Measurements from ENCODE around the gene ADGB. TPM values are rescaled to one million over a fixed set of nuclear protein-coding genes. Genes with fewer than 3 reads are reported as not detected.
A peak's percentile ranks its signal among the peaks of the same experiment; 100 is the strongest.
"Not testable (repeated sequence)": the region's sequence is repeated elsewhere in the genome, so short reads cannot be mapped to it uniquely, and the experiment has no call there.

ADGB gene
- total and polyA plus RNA-seq, 9 of the 15 experiments (the other 6 are each of a cell fraction or from before 2014, with no cell fraction given), result not detected

DNA sequence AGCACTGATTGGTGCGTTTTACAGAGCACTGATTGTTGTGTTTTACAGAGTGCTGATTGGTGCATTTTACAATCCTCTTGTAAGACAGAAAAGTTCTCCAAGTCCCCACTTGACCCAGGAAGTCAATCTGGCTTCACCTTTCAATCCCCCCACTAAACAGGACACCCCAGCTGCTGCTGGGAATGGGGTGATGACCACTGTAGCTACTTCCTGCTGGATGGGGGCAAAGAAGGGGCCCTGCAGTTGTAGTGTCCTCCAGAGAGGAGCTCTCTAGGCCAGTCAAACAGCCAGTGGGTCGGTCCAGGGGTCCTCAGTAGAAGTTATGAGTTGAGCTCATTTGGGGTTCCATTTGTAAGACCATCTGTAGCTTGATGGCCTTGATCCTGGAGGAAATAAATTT, 194.4 kb downstream of the ADGB start:
- 20% methylated on average over 2 of the region's 2 CpGs for WGBS (ENCODE audit: insufficient coverage, low coverage, missing lambda C conversion rate)
- H3K9me3 ChIP-seq (replicated peaks; ENCODE audit: control insufficient read depth, insufficient read depth, low read depth, low read length); H3K4me2 ChIP-seq (ENCODE audit: insufficient read depth, low read length); H3K4me3 ChIP-seq; H3K27ac ChIP-seq (ENCODE audit: extremely low read depth, low read depth, low read length); DNase-seq (ENCODE audit: extremely low read depth in 1 of 4, low spot score in 3 of 4); BruUV-seq (replicated peaks); H3K36me3 ChIP-seq (ENCODE audit: control insufficient read depth, insufficient read depth, low read length); CTCF ChIA-PET (ENCODE audit: low intra/inter-chr PET ratio); H3K4me1 ChIP-seq (replicated peaks in 1 of 2; ENCODE audit: control insufficient read depth in 2 of 2, insufficient read depth in 2 of 2, low read length in 2 of 2); ATAC-seq; H3K9ac ChIP-seq (ENCODE audit: insufficient read depth in 1 of 2, low read depth in 2 of 2, low read length in 2 of 2); FAIRE-seq; intact Hi-C loops (cut with micrococcal nuclease); H3K9me1 ChIP-seq (ENCODE audit: control insufficient read depth, insufficient read depth, low read length); H3K27me3 ChIP-seq (ENCODE audit: control insufficient read depth in 2 of 2, insufficient read depth in 2 of 2, low read length in 2 of 2); H4K20me1 ChIP-seq (replicated peaks; ENCODE audit: control insufficient read depth, insufficient read depth, low read length); POLR2A ChIA-PET; in situ Hi-C loops (cut with MboI); H3K79me2 ChIP-seq (ENCODE audit: control insufficient read depth, insufficient read depth, low read length); H2AFZ ChIP-seq (ENCODE audit: low read depth, low read length): not testable (repeated sequence)
- TF ChIP-seq CBX5 (IDR thresholded peaks at IDR 0.05; ENCODE audit: borderline replicate concordance, low read depth) (peak; percentile 78; the same call in 1 of the 2 replicates), CBX1 (IDR thresholded peaks at IDR 0.05; ENCODE audit: low read depth) (0 out of 2 replicates have a peak, but pooled peaks have one; percentile 51), CBX3 (IDR thresholded peaks at IDR 0.05; ENCODE audit: borderline replicate concordance in 1 of 2, low read length in 2 of 2) (peak in 1 of 2 experiments; percentile 80; a peak in 2 of 3 replicates)

GRCh38 chr6:146795479-146796133, 196.8 kb downstream of the ADGB start:
- 0 out of 2 replicates have a peak, but pooled peaks cover 5% of the 10 kb centered on the region for H3K9me3 ChIP-seq (replicated peaks; ENCODE audit: control insufficient read depth, insufficient read depth, low read depth, low read length)
- no peak overlapping the region for H3K4me2 ChIP-seq (ENCODE audit: insufficient read depth, low read length)
- no peaks in the 10 kb centered on the region for H3K4me1 ChIP-seq (replicated peaks in 1 of 2; ENCODE audit: control insufficient read depth in 2 of 2, insufficient read depth in 2 of 2, low read length in 2 of 2)
- no TSS peak for BruUV-seq (replicated peaks)
- H3K27me3 ChIP-seq (ENCODE audit: control insufficient read depth in 2 of 2, insufficient read depth in 2 of 2, low read length in 2 of 2), result no peaks in the 10 kb centered on the region
- no peaks in the 10 kb centered on the region for H4K20me1 ChIP-seq (replicated peaks; ENCODE audit: control insufficient read depth, insufficient read depth, low read length)
- DNase-seq (ENCODE audit: extremely low read depth in 1 of 4, low spot score in 3 of 4) (no peak), ATAC-seq (no peak), FAIRE-seq (no peak)
- no peaks in the 10 kb centered on the region for H3K79me2 ChIP-seq (ENCODE audit: control insufficient read depth, insufficient read depth, low read length)
- TF ChIP-seq PCBP2 (IDR thresholded peaks at IDR 0.05; ENCODE audit: low read depth, low read length, poor library complexity, severe bottlenecking) (no peak), PHF20 (IDR thresholded peaks at IDR 0.05; ENCODE audit: partially characterized antibody) (no peak), CHD2 (IDR thresholded peaks at IDR 0.05; ENCODE audit: low read depth, low read length) (no peak), HMG20A (CRISPR knock-in tag; conservative IDR thresholded peaks at IDR 0.05) (no peak)
- no peak overlapping the region for H3K27ac ChIP-seq (ENCODE audit: extremely low read depth, low read depth, low read length)
- WGBS (ENCODE audit: insufficient coverage, low coverage, missing lambda C conversion rate), result 10% methylated on average over 1 of the region's 1 CpG
- no peak overlapping the region for H2AFZ ChIP-seq (ENCODE audit: low read depth, low read length)
- no peaks in the 10 kb centered on the region for H3K36me3 ChIP-seq (ENCODE audit: control insufficient read depth, insufficient read depth, low read length)
- in situ Hi-C loops (cut with MboI) (no loop called here), intact Hi-C loops (cut with micrococcal nuclease) (no loop called here)
- POLR2A ChIA-PET, result no interaction called here
- no peak overlapping the region for H3K9ac ChIP-seq (ENCODE audit: insufficient read depth in 1 of 2, low read depth in 2 of 2, low read length in 2 of 2)
- H3K4me3 ChIP-seq, result no peak overlapping the region
- CTCF ChIA-PET (ENCODE audit: low intra/inter-chr PET ratio), result no interaction called here
- H3K9me1 ChIP-seq (ENCODE audit: control insufficient read depth, insufficient read depth, low read length), result no peaks in the 10 kb centered on the region
